ENCODE measurements around the gene LGALS7. TPM values are rescaled to one million over a fixed set of nuclear protein-coding genes. Genes with fewer than 3 reads are reported as not detected.

The LGALS7 gene
- total and polyA plus RNA-seq, 2 of the 13 experiments (the other 11 are each of a cell fraction or from before 2014, with no cell fraction given), result 0.73 TPM; not detected in 1

DNA sequence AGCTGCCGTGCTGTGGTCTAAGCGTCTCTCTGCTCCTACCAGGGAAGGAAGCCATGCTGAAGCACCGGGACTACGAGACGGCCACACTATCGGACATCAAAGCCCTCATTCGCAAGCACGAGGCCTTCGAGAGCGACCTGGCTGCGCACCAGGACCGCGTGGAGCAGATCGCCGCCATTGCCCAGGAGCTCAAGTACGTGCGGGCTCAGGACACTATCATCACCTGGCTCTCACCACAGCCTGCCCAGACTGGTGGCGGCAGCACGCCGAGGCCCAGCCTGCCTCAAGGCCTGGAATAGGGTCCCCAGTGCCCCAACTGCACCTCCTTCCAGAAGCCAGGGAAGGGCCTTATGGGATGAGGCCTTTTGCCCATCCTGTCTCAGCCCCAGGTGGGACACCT is 51.8 kb downstream of the LGALS7 start (continued):
- TF ChIP-seq, protein P1, sequence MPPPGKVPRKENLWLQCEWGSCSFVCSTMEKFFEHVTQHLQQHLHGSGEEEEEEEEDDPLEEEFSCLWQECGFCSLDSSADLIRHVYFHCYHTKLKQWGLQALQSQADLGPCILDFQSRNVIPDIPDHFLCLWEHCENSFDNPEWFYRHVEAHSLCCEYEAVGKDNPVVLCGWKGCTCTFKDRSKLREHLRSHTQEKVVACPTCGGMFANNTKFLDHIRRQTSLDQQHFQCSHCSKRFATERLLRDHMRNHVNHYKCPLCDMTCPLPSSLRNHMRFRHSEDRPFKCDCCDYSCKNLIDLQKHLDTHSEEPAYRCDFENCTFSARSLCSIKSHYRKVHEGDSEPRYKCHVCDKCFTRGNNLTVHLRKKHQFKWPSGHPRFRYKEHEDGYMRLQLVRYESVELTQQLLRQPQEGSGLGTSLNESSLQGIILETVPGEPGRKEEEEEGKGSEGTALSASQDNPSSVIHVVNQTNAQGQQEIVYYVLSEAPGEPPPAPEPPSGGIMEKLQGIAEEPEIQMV (CRISPR knock-in tag; IDR thresholded peaks at IDR 0.05; ENCODE audit: low read depth), result no peak
- TF ChIP-seq DNMT1 (CRISPR knock-in tag; IDR thresholded peaks at IDR 0.05) (0 out of 2 replicates have a peak, but pooled peaks have one; percentile 46), FOSL1 (CRISPR knock-in tag; IDR thresholded peaks at IDR 0.05; ENCODE audit: borderline replicate concordance) (no peak), ZNF160 (CRISPR knock-in tag; IDR thresholded peaks at IDR 0.05) (no peak), ZBTB21 (CRISPR knock-in tag; IDR thresholded peaks at IDR 0.05) (no peak), ZNF343 (CRISPR knock-in tag; IDR thresholded peaks at IDR 0.05) (0 out of 2 replicates have a peak, but pooled peaks have one; percentile 16), MIER2 (CRISPR knock-in tag; IDR thresholded peaks at IDR 0.05) (no peak), ZNF225 (CRISPR knock-in tag; IDR thresholded peaks at IDR 0.05) (no peak), POLR2AphosphoS5 (IDR thresholded peaks at IDR 0.05; ENCODE audit: low read depth, low read length) (no peak), AGO2 (optimal IDR thresholded peaks at IDR 0.05; ENCODE audit: low read depth, low read length) (peak; percentile 74), SIX4 (CRISPR knock-in tag; IDR thresholded peaks at IDR 0.05) (no peak), ASH2L (IDR thresholded peaks at IDR 0.05; ENCODE audit: insufficient read length, low read depth, low read length) (no peak), SATB2 (CRISPR knock-in tag; IDR thresholded peaks at IDR 0.05) (no peak), ZC3H13 (CRISPR knock-in tag; IDR thresholded peaks at IDR 0.05) (no peak), YEATS4 (CRISPR knock-in tag; IDR thresholded peaks at IDR 0.05; ENCODE audit: borderline replicate concordance) (no peak), FLYWCH1 (CRISPR knock-in tag; IDR thresholded peaks at IDR 0.05) (no peak), SPEN (CRISPR knock-in tag; IDR thresholded peaks at IDR 0.05; ENCODE audit: low read depth) (peak; percentile 51; the same call in 1 of the 2 replicates), NPAS2 (CRISPR knock-in tag; IDR thresholded peaks at IDR 0.05; ENCODE audit: borderline replicate concordance) (no peak), NR2F1 (CRISPR knock-in tag; IDR thresholded peaks at IDR 0.05) (no peak)
- TF ChIP-seq, protein P2, sequence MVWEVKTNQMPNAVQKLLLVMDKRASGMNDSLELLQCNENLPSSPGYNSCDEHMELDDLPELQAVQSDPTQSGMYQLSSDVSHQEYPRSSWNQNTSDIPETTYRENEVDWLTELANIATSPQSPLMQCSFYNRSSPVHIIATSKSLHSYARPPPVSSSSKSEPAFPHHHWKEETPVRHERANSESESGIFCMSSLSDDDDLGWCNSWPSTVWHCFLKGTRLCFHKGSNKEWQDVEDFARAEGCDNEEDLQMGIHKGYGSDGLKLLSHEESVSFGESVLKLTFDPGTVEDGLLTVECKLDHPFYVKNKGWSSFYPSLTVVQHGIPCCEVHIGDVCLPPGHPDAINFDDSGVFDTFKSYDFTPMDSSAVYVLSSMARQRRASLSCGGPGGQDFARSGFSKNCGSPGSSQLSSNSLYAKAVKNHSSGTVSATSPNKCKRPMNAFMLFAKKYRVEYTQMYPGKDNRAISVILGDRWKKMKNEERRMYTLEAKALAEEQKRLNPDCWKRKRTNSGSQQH (CRISPR knock-in tag; IDR thresholded peaks at IDR 0.05; ENCODE audit: low read depth), result no peak
- TF ChIP-seq, protein P3, sequence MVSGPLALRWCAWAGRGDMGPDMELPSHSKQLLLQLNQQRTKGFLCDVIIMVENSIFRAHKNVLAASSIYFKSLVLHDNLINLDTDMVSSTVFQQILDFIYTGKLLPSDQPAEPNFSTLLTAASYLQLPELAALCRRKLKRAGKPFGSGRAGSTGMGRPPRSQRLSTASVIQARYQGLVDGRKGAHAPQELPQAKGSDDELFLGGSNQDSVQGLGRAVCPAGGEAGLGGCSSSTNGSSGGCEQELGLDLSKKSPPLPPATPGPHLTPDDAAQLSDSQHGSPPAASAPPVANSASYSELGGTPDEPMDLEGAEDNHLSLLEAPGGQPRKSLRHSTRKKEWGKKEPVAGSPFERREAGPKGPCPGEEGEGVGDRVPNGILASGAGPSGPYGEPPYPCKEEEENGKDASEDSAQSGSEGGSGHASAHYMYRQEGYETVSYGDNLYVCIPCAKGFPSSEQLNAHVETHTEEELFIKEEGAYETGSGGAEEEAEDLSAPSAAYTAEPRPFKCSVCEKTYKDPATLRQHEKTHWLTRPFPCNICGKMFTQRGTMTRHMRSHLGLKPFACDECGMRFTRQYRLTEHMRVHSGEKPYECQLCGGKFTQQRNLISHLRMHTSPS (CRISPR knock-in tag; IDR thresholded peaks at IDR 0.05; ENCODE audit: low read depth), result no peak
- TF ChIP-seq, protein P4, sequence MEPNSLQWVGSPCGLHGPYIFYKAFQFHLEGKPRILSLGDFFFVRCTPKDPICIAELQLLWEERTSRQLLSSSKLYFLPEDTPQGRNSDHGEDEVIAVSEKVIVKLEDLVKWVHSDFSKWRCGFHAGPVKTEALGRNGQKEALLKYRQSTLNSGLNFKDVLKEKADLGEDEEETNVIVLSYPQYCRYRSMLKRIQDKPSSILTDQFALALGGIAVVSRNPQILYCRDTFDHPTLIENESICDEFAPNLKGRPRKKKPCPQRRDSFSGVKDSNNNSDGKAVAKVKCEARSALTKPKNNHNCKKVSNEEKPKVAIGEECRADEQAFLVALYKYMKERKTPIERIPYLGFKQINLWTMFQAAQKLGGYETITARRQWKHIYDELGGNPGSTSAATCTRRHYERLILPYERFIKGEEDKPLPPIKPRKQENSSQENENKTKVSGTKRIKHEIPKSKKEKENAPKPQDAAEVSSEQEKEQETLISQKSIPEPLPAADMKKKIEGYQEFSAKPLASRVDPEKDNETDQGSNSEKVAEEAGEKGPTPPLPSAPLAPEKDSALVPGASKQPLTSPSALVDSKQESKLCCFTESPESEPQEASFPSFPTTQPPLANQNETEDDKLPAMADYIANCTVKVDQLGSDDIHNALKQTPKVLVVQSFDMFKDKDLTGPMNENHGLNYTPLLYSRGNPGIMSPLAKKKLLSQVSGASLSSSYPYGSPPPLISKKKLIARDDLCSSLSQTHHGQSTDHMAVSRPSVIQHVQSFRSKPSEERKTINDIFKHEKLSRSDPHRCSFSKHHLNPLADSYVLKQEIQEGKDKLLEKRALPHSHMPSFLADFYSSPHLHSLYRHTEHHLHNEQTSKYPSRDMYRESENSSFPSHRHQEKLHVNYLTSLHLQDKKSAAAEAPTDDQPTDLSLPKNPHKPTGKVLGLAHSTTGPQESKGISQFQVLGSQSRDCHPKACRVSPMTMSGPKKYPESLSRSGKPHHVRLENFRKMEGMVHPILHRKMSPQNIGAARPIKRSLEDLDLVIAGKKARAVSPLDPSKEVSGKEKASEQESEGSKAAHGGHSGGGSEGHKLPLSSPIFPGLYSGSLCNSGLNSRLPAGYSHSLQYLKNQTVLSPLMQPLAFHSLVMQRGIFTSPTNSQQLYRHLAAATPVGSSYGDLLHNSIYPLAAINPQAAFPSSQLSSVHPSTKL (CRISPR knock-in tag; IDR thresholded peaks at IDR 0.05), result no peak
- TF ChIP-seq, protein P5, sequence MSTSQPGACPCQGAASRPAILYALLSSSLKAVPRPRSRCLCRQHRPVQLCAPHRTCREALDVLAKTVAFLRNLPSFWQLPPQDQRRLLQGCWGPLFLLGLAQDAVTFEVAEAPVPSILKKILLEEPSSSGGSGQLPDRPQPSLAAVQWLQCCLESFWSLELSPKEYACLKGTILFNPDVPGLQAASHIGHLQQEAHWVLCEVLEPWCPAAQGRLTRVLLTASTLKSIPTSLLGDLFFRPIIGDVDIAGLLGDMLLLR (CRISPR knock-in tag; IDR thresholded peaks at IDR 0.05), result no peak

Measured in HepG2 (cell line).